Measurements from ENCODE around the gene NFU1. TPM values are rescaled to one million over a fixed set of nuclear protein-coding genes. Genes with fewer than 3 reads are reported as not detected.

NFU1 gene
- total and polyA plus RNA-seq, 2 of the 8 experiments (the other 6 are each of a cell fraction or from before 2014, with no cell fraction given): 18.4 to 45.5 TPM

- TF ChIP-seq KDM5A (IDR thresholded peaks at IDR 0.05; ENCODE audit: low read length) (no peak), SP1 (IDR thresholded peaks at IDR 0.05; ENCODE audit: low read depth, low read length) (no peak), SP2 (IDR thresholded peaks at IDR 0.05; ENCODE audit: low read length) (no peak)
Measured at GRCh38 chr2:69380072-69380917, 56.9 kb downstream of the NFU1 start (continued).
